ENCODE measurements around the gene PSG5.
"Not testable (repeated sequence)": the region's sequence is repeated elsewhere in the genome, so short reads cannot be mapped to it uniquely, and the experiment has no call there.

The PSG5 gene

DNA sequence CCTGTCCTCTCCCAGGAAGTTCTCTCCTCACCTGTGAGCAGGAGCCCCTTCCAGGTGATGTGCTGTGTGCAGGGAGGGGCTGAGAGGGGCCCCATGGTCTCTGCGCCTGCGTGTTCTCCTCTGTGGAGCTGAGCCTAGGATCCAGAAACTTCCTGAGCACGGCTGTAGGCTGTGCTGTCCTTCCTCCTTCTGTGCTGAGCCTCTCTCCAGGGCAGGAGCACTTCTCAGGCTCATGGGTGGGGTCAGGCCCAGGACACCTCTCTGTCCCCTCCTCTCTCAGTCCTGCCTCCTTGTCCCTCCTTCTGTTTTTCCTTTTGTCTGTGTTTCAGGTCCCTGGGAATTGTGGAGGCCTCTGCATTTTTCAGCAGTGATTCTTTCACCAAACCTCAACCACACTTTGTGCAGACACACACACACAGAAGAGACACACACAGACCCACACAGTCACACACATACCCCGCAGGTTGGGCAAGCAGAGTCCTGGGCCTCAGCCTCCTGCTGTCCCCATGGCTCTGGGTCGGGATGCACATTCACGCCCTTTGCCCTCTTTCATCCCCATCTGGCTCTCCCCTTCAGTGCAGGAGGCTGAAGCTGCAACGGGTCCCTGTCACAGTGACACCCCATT, at the start of gene PSG5:
Gene PSG5, minus strand, starts transcription at position 226 of the 625 bp plus-strand sequence. Its CDS starts 131 bp downstream, at position 95.
- not testable (repeated sequence) for DNase-seq

DNA sequence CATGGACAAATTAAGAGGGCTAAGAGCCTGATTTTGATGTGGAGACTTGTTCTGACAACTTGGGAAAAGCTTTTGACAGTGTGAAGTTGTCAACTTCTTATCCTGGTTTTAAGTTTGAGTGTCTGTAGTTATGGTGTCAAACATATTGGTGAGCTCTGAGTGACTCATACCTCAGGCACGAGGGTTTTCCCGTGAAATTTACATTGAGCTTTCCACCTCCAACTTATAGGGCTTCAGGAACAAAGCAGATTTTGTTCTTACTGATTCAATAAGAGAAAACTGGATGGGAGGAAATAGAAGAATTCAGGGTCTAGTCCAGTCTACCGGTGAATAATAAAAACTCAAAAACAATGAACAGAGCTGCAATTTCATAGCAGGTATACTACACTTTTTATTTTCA, 49.4 kb upstream of the PSG5 start:
- not testable (repeated sequence) for DNase-seq

DNA sequence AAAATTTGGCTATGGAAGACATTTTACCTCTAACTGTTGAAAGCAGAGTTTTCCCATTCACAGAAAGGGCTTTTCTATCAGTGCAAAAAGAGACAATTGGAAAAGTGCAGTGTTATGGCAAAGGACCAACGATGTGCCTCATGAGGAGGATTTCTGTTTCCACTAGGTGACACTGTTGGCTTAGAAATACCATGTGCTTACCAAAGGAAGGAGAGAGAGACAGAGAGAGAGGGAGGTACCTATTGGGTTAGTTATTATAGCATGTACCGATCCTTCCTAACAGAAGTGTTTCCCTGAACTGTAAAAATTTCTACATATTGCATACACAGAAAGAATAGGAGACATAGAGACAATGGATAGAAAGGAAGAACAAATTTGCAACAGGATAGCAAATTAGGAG, 43.0 kb upstream of the PSG5 start:
- DNase-seq, result no peak

DNA sequence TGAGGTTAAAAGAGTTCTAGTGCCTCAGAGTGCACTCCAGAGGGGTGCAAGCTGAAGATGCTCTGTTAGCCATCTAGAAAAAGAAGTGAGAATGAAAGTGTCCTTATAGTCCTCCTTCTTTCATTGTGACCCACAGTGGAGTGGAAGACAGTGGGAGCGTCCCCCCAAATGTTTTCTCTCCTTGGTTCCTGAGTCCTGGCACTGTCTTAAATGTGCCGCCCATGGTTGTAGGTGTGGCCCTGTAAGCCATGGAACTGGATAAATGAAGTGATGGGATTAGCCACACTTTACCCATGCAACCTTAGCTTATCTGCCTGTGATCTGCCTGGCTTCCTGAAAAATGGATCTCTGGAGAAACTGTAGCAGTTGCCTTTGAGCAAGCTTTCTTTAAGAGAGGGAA, 42.4 kb upstream of the PSG5 start:
- DNase-seq, result not testable (repeated sequence)

DNA sequence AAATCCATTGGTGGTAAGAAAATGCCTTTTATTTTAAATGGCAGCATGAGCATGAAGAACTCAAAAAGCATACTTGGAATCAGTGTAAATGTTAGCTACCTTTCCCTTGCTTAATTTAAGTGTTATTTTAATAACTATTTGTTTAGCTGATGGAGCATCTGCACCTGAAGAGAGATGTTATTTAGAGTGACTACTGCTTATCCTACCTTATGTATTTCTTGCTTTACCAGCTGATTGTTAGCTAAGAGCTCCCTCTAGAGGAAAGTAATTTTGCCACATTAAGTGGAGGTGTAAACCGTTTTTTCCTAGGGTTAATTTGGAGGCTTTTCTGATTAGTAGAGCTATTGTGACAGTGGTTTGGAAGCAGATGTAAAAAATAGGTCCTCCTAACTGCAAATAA, 40.6 kb upstream of the PSG5 start:
- DNase-seq, result not testable (repeated sequence)

DNA sequence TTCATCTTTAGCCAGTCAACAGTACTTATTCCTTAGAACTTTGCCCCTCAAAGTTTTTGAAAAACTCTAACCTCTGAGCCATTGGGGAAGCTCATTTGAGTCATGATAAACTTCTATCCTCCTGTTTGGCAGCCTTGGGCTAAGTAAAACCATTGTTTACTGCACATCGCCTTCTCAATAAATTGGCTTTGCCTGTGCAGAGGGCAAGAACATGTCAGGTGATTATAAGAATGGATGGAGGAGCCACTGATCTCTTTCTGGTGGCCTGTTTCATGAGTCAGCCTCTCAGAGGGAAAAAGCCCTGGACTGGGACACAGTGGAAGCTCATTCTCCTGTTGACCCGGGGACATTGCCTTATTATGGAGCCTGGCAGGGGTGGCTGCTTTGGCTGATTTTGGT, 38.5 kb upstream of the PSG5 start:
- no peak for DNase-seq

DNA sequence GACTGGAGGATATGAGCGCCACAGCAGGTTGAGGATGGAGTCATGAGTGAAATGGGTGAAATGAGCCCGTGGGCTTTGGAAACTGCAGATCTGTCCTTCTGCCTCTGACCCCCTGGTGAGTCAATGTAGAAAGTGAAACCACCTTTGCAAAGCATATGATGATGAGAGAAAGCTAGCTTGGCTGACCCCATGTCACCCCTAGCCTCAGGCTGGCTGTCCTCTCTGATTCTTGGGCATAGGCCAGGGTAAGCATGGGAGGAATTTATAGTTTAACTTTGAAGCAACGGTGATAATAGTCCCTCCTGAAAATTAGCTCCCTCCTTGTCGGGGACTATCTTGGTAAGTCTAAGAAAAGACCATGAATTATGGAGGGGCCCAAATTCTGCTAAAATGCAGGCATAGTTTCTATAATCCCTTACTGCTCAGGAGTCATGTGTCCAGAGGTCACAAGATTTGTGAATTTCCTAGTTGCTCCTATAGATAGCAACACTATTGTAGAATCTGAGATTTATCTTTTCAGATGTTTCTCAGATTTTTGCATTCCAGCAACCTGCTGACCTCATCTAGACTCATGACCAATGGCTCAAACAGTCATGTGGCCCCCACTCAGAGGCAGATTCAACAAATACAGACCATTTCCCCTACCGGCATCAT, 38.0 kb upstream of the PSG5 start:
- not testable (repeated sequence) for DNase-seq

DNA sequence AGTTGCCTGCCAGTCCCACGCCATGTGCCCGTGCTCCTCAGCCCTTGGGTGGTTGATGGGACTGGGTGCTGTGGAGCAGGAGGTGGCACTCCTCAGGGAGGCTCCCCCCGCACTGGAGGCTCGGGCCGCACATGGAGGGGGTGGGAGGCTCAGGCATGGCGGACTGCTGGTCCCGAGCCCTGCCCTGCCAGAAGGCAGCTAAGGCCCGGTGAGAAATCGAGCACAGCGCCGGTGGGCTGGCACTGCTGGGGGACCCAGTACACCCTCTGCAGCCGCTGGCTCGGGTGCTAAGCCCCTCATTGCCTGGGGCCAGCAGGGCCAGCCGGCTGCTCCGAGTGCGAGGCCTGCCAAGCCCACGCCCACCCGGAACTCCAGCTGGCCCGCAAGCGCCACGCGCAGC, 35.6 kb upstream of the PSG5 start:
- DNase-seq, result not testable (repeated sequence)

DNA sequence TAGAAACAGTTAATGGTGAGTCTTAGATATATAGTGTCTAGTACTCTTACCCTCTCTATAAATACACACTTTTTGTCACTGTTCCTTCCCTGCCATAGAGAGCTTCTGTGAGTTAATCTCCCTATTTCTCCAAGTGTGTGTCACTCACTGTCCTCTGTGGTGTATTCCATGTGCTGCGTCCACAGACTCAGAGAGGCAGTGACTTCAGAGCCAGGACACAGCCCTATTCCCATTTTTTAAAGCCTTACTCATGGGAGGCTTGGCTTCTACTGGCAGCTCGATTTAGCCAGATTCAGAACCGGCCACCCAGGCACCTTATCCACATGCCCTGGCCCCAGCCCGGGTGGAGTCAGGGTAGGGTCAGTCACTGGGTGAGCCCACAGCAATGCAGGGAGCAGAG, 32.8 kb upstream of the PSG5 start:
- not testable (repeated sequence) for DNase-seq

DNA sequence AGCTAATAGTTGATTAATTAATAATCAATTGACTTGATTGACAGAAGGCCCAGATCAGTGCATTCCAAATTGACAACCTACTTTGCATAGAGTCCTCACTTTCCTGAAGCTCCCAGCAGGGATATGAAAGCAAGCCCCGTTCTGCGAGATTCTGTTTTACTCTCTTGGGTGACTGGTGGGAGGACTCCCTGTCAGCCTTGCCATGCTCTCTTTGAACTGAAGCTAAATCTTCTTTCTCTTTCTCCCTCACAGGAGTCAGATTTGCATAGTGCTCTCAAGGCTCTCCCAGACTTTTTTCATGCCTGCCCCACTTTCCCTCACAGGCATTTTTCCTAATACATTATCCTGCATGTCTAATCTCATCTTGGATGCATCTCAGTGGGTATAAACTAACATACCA, 29.5 kb upstream of the PSG5 start:
- DNase-seq, result not testable (repeated sequence)

DNA sequence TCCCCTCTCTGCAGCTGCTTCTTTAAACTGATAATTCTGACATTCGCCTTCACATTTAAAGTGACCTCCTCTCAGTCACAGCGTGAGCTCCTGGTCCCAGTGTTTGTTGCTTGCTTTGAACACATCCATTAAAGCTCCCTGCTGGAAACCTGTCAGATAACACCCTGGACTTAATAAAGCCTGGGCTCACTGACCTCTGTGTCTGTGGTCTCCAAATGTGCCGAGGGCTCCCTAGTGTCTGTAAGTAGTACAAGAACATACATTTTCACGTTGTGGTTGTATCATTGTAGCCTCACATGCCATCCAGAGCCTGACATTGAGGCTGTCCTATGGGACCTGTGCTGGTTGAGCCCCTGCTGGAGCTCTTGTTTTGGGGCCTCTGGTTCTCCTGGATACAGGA, 21.7 kb upstream of the PSG5 start:
- DNase-seq, result no peak

DNA sequence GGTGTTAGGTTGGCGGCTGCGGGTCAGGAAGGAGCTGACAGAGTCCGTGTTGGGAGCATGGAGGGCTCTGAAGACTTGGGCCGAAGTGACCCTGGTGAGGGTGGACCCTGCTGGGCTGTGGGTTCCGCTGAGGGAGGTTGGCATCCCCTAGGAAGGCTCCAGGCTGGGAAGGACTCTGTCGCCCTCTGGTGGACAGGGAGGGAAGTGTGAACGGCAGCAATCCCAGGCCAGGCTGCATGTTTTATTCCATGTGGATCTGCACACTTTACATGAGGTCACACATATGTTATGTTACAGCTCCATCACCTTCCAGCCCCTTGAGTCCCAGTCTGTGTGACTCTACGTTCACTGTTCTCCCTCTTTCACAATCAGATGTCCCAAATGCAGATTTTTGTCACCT, 20.8 kb upstream of the PSG5 start:
- DNase-seq, result not testable (repeated sequence)

DNA sequence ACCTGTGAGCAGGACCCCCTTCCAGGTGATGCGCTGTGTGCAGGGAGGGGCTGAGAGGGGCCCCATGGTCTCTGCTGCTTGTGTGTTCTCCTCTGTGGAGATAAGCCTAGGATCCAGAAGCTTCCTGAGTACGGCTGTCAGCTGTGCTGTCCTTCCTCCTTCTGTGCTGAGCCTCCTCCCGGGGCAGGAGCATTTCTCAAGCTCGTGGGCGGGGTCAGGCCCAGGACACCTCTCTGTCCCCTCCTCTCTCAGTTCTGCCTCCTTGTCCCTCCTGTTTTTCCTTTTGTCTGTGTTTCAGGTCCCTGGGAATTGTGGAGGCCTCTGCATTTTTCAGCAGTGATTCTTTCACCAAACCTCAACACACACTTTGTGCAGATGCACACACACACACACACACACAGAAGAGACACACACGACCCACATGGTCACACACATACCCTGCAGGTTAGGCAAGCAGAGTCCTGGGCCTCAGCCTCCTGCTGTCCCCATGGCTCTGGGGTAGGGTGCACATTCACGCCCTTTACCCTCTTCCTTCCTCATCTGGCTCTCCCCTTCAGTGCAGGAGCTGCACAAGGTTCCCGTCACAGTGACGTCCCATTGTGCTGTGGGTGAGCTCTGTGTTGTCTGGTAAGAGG, 19.3 kb upstream of the PSG5 start, which contains the start of gene PSG4:
Gene PSG4, minus strand, starts transcription at position 168 of the 635 bp plus-strand sequence. Its CDS starts 102 bp downstream, at position 66.
- not testable (repeated sequence) for DNase-seq

DNA sequence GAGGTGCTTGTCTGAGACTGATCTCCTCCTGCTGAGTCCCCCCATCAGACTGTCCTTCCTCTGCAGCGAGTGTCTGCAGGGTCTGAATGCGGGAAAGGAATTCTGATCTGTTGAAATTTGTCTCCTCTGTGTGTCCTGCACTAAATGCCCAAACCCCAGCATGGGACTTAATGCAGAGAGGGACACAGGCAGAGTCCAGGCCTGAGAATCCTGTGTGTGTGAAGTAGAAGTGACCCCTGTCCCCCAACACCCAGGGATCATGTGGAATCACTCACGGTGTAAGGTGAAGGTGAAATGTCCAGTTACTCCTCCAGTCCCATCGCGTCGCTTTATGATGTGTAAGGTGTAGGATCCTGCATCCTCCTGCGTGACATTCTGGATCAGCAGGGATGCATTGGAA, 17.3 kb upstream of the PSG5 start:
- DNase-seq, result not testable (repeated sequence)

DNA sequence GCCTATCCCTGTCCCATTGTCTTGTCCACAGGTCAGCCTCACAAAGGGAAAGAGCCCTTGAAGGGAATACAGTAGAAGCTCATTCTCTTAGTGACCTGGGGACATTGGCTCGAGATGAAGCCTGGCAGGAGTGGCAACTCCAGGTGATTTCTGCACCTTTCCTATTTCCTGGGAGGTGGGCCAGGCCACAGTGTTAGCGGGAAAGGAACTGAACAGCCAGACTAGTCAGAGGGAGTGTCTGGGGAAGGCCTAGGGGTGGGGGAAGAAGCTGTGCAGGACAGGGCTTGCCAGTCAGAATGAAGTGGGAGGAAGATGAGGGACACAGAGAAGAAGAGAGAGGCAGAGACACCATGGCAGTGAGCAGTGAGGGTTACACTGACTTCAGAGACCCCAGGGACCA, 15.6 kb upstream of the PSG5 start:
- DNase-seq, result not testable (repeated sequence)

DNA sequence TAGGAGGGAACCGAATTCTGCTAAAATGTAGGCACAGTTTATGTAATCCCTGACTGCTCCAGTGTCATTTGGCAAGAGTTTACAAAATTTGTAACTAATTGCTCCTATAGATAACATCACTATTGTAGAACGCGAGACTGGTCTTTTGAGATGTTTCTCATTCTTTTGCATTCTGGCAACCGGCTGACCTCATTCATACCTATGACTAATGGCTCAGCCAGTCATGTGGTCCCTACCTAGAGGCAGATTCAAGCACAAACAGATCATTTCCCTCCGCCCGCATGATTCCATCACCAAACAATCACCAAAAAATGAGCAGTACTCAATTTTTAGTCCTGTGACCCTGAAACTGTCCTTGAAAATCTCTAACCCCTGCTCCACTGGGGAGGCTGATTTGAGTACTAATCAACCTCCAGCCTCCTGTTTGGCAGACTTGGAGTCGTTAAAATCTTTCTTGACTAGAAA, 15.0 kb upstream of the PSG5 start:
- DNase-seq, result not testable (repeated sequence)

DNA sequence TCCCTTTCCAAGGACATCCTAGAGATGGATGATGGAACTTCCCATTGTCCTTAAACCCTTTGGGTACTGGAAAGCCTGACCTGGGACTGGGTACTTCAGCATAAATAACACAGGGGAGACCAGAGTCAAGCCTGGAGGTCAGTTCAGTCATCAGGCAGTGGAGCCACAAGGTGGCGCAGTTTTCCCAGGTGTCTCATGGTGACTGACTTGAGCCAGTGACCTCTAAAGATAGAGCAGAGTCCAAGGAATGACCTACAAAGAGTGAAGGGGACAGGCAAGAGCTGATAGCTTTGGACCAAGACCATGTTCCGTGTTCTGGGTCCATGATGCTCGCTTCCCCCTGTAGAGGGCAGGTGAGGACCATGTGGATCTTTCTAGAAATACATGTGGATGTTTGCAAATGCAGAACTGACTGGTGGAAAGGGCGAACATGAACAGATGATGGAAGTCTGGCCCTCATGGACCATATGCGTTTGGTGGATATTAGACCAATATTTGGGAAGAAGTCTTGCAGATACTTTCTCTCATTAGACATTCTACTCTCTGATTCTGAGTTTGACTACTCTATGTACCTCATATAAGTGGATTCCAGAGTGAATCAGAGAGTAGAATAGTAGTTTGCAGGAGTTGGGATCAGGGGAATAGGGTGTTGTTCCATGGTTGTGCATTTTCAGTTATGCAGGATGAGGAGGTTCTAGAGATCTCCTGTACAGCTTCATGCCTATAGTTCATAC, 12.5 kb upstream of the PSG5 start:
- DNase-seq, result not testable (repeated sequence)

DNA sequence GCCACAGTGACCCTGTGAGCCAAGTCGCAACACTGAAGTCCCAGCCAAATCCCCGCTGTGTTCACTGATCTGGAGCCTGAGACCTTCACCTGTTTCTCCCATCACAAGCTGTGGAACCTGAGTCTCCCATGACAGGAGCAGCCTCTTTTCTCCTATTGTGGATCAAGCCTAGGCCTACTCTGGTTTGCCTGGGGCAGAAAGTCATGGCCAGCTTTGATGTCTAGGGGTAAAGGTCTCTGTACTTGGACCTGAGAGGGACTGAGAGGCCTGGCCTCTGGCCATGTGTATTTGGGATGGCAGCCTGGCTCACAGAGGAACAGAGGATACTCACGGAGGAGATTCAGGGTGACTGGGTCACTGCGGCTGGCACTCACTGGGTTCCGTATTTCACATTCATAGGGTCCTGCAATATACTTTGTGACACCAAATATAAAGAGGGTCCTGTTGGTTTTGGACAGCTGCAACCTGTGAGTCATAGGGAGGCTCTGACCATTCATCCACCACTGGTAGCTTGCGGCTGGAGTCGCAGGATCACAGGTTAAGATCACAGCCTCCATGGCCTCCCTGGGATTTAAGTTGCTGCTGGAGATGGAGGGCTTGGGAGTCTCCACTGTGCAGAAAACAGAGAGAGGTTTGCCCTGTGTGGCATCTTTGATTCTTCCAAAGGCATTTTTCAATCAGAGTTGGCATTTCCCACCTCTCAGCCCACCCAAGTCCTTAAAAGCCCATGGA, 11.5 kb upstream of the PSG5 start:
- not testable (repeated sequence) for DNase-seq

DNA sequence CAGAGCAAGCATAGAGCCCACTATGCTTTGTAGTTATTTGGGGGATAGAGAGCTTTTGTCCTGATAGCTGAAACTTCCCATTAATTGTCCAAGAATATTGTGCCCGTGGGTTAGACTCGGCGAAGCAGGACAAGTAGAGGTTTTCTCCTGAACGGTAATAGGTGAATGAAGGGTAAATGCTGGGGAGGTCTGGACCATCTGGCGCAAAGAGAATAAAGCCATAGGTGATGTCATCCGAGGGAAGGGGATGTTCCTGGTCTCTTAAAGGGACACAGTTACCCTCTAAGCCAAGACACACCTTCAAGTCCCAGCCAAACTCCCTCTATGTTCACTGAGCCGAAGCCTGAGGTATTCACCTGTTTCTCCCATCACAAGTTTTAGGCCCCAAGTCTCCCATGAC, 8.1 kb upstream of the PSG5 start:
- not testable (repeated sequence) for DNase-seq

DNA sequence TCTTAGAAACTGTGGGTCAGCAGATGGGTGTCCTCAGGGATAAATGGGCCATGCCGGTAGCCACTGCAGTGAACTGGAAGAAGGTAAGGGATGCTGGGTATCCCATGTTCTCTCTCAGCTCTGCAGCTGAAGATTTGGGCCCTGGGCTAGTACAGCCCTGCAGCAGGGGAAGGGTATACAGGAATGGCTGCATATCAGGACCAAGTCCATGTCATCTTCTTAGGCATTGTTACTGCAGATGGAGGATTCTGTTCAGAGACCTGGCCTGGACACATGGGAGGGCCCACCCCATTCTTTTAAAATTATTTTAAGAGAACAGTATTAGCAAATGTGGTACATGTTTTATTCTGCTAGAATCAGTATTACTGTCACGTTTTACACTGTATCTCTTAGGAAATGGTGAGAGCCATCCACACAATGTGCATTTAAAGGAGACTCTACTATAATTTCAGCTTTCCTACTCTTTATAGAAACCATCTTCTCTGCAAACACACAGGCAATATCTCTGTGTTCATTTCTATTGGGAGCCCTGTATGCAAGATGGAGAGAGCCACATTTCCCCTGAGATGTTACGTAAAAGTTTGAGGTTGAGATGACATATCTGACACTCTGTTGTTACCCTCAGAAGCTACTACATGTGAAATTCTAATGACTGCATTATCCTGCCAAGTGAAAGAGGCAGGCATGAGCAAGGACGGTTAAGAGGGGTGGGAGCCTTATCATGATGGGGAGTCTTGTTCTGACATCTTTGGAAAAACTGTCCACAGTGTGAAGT, 6.2 kb upstream of the PSG5 start:
- DNase-seq, result not testable (repeated sequence)

DNA sequence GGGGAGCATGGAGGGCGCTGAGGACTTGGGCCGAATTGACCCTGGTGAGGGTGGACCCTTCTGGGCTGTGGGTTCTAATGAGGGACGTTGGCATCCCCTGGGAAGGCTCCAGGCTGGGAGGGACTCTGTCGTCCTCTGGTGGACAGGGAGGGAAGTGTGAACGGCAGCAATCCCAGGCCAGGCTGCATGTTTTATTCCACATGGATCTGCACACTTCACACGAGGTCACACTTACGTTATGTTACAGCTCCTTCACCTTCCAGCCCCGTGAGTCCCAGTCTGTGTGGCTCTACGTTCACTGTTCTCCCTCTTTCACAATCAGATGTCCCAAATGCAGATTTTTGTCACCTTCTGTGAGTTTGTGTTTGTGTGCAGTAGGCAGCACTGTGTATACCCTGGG, 1.8 kb upstream of the PSG5 start:
- DNase-seq, result not testable (repeated sequence)
